H9 (cell line): Measurements from ENCODE around the gene TTLL1. TPM values are rescaled to one million over a fixed set of nuclear protein-coding genes. Genes with fewer than 3 reads are reported as not detected.

ENCODE experiments used
- DNase-seq: peaks from one replicate; pipeline ENCODE4 v3.0.0-alpha.2; 2017
- H2AFZ ChIP-seq: one replicate; pipeline ENCODE4 v1.6.1; 2013; ENCODE audit warnings: mild to moderate bottlenecking, low read length, control low read depth, moderate library complexity
- H2AK5ac ChIP-seq: 2 replicates; pipeline ENCODE4 v1.6.1; 2013; ENCODE audit warnings: low read length, control low read depth, mixed read lengths; ENCODE audit not compliant: insufficient read length
- H2BK120ac ChIP-seq: one replicate; pipeline ENCODE4 v1.6.1; 2013; ENCODE audit warnings: low read depth, mild to moderate bottlenecking, low read length, control low read depth, inconsistent platforms; ENCODE audit not compliant: poor library complexity, severe bottlenecking
- H2BK12ac ChIP-seq: 2 replicates; pipeline ENCODE4 v1.6.1; 2013; ENCODE audit warnings: low read length, control low read depth, mixed read lengths, low read depth; ENCODE audit not compliant: insufficient read length
- H2BK15ac ChIP-seq: 2 replicates; pipeline ENCODE4 v1.6.1; 2013; ENCODE audit warnings: low read depth, low read length, control low read depth
- H2BK20ac ChIP-seq: one replicate; pipeline ENCODE4 v1.6.1; 2013; ENCODE audit warnings: low read depth, mild to moderate bottlenecking, low read length, control low read depth, inconsistent platforms; ENCODE audit not compliant: poor library complexity, severe bottlenecking
- H2BK5ac ChIP-seq: 2 replicates; pipeline ENCODE4 v1.6.1; 2013; ENCODE audit warnings: low read length, control low read depth, mixed read lengths; ENCODE audit not compliant: insufficient read length
- H3K14ac ChIP-seq: 2 replicates; pipeline ENCODE4 v1.6.1; 2013; ENCODE audit warnings: low read length, control low read depth; ENCODE audit not compliant: insufficient read depth
- H3K18ac ChIP-seq: 2 replicates; pipeline ENCODE4 v1.6.1; 2013; ENCODE audit warnings: low read depth, mild to moderate bottlenecking, mixed read lengths, low read length, control low read depth; ENCODE audit not compliant: insufficient read length
- H3K23ac ChIP-seq: 2 replicates; pipeline ENCODE4 v1.6.1; 2013; ENCODE audit warnings: low read length, control low read depth, mixed read lengths, low read depth; ENCODE audit not compliant: insufficient read length
- H3K23me2 ChIP-seq: 2 replicates; pipeline ENCODE4 v1.6.1; 2013; ENCODE audit warnings: low read depth, mild to moderate bottlenecking, mixed read lengths, low read length, control low read depth; ENCODE audit not compliant: insufficient read length, poor library complexity, severe bottlenecking
- H3K27ac ChIP-seq: 2 replicates; pipeline ENCODE4 v1.5.1; 2013; ENCODE audit warnings: low read length, control low read depth, mixed read lengths, low read depth; ENCODE audit not compliant: insufficient read length
- H3K27me3 ChIP-seq: 2 replicates; pipeline ENCODE4 v1.6.1; 2013; ENCODE audit warnings: low read length, control low read depth, inconsistent platforms; ENCODE audit not compliant: insufficient read depth
- H3K4ac ChIP-seq: 2 replicates; pipeline ENCODE4 v1.6.1; 2013; ENCODE audit warnings: low read depth, mild to moderate bottlenecking, control low read depth, inconsistent platforms, low read length, moderate library complexity
- H3K4me1 ChIP-seq: 2 replicates; pipeline ENCODE4 v1.6.1; 2013; ENCODE audit warnings: low read length, control low read depth, inconsistent platforms; ENCODE audit not compliant: insufficient read depth
- H3K4me2 ChIP-seq: 2 replicates; pipeline ENCODE4 v1.6.1; 2013; ENCODE audit warnings: low read length, control low read depth, mixed read lengths; ENCODE audit not compliant: insufficient read length, insufficient read depth
- H3K56ac ChIP-seq: 2 replicates; pipeline ENCODE4 v1.6.1; 2013; ENCODE audit warnings: low read depth, mild to moderate bottlenecking, mixed read lengths, low read length, control low read depth; ENCODE audit not compliant: insufficient read length
- H3K79me1 ChIP-seq: 2 replicates; pipeline ENCODE4 v1.6.1; 2013; ENCODE audit warnings: low read depth, mild to moderate bottlenecking, moderate library complexity, low read length, control low read depth, inconsistent platforms; ENCODE audit not compliant: insufficient read depth, poor library complexity, severe bottlenecking
- H3K79me2 ChIP-seq: 2 replicates; pipeline ENCODE4 v1.6.1; 2013; ENCODE audit warnings: low read length, control low read depth, inconsistent platforms; ENCODE audit not compliant: insufficient read depth
- H3K9ac ChIP-seq: 2 replicates; pipeline ENCODE4 v1.6.1; 2013; ENCODE audit warnings: low read length, control low read depth, mixed read lengths; ENCODE audit not compliant: insufficient read length; ENCODE audit errors: extremely low read depth
- H3K9me3 ChIP-seq: one replicate; pipeline ENCODE4 v1.6.1; 2013; ENCODE audit warnings: low read depth, low read length, inconsistent platforms; ENCODE audit not compliant: control insufficient read depth
- H3T11ph ChIP-seq: one replicate; pipeline ENCODE4 v1.6.1; 2013; ENCODE audit warnings: mild to moderate bottlenecking, low read length, control low read depth, inconsistent platforms
- H4K20me1 ChIP-seq: one replicate; pipeline ENCODE4 v1.6.1; 2013; ENCODE audit not compliant: control insufficient read depth, insufficient read length, insufficient read depth
- H4K5ac ChIP-seq: 2 replicates; pipeline ENCODE4 v1.6.1; 2013; ENCODE audit warnings: low read depth, mild to moderate bottlenecking, mixed read lengths, low read length, control low read depth; ENCODE audit not compliant: insufficient read length
- H4K8ac ChIP-seq: replicated peaks from 2 replicates; pipeline ENCODE4 v1.6.1; 2013; ENCODE audit warnings: low read length, control low read depth, mixed read lengths, low read depth; ENCODE audit not compliant: insufficient read length
- H4K91ac ChIP-seq: 2 replicates; pipeline ENCODE4 v1.6.1; 2013; ENCODE audit warnings: low read depth, mild to moderate bottlenecking, moderate library complexity, mixed read lengths, low read length, control low read depth; ENCODE audit not compliant: insufficient read length
- H3K27ac Mint-ChIP-seq, 3 experiments: 2 replicates in 2 of 3; 3 replicates in 1 of 3; pipeline ENCODE4 v1.8.0; 2020 to 2021; ENCODE audit warnings: mixed read lengths in 3 of 3, mild to moderate bottlenecking in 1 of 3, moderate library complexity in 1 of 3
- H3K27me3 Mint-ChIP-seq: 2 replicates; pipeline ENCODE4 v1.8.0; 2021; ENCODE audit warnings: low read depth, mild to moderate bottlenecking, moderate library complexity, mixed read lengths
- H3K36me3 Mint-ChIP-seq, 3 experiments: 2 replicates in 2 of 3; 3 replicates in 1 of 3; pipeline ENCODE4 v1.8.0; 2020 to 2021; ENCODE audit warnings: low read depth in 3 of 3, mixed read lengths in 3 of 3; ENCODE audit not compliant: insufficient read depth in 1 of 3
- H3K4me1 Mint-ChIP-seq, 2 experiments: 2 replicates each; pipeline ENCODE4 v1.8.0; 2020; ENCODE audit warnings: mixed read lengths in 2 of 2
- H3K4me3 Mint-ChIP-seq, 2 experiments: 2 replicates in 1 of 2; 3 replicates in 1 of 2; pipeline ENCODE4 v1.8.0; 2020 to 2021; ENCODE audit warnings: mild to moderate bottlenecking in 2 of 2, mixed read lengths in 2 of 2, moderate library complexity in 1 of 2
- H3K9me3 Mint-ChIP-seq, 2 experiments: 2 replicates in 1 of 2; 3 replicates in 1 of 2; pipeline ENCODE4 v1.8.0; 2020; ENCODE audit warnings: mild to moderate bottlenecking in 2 of 2, mixed read lengths in 2 of 2, moderate library complexity in 1 of 2
- WGBS: extraction: QIAGEN DNeasy Blood & Tissue Kit; methylation state at CpG from one replicate; pipeline ENCODE4 v1.1.7; 2013; ENCODE audit warnings: missing lambda C conversion rate, low lambda C conversion rate, mixed read lengths; ENCODE audit not compliant: insufficient read length; ENCODE audit errors: extremely low coverage; 5-methylcytosine and 5-hydroxymethylcytosine counted together
- total RNA-seq: library from RNA; stranded (reverse); gene quantifications from 2 replicates; pipeline ENCODE4 v1.2.1, GENCODE V29; 2021
- TF ChIP-seq, protein P1 (sequence below): fragments of 200-600 bp; sonication (generic); conservative IDR thresholded peaks from 3 replicates; pipeline ENCODE4 v1.8.0; 2021; ENCODE audit warnings: antibody characterized with exemption, mild to moderate bottlenecking

Gene TTLL1
- total RNA-seq, 1 experiment from 2014 or later = 4.1 TPM

GRCh38 chr22:42994917-42995562, 94.2 kb downstream of the TTLL1 start:
- Histone ChIP-seq H2AFZ (no peak overlapping the region), H3K9ac (no peak overlapping the region), H3K4ac (no peak overlapping the region), H3K79me1 (peaks cover 8% of the 10 kb centered on the region), H3K56ac (no peak overlapping the region), H2BK120ac (no peak overlapping the region), H3T11ph (no peak overlapping the region), H3K4me2 (no peak overlapping the region), H3K23me2 (no peaks in the 10 kb centered on the region), H4K5ac (no peak overlapping the region), H3K79me2 (peaks cover 38% of the 10 kb centered on the region; the same call in 1 of the 2 replicates), H3K23ac (no peak overlapping the region), H3K14ac (no peak overlapping the region), H4K20me1 (no peaks in the 10 kb centered on the region), H3K27me3 (no peaks in the 10 kb centered on the region), H2BK20ac (no peak overlapping the region), H4K91ac (no peak overlapping the region), H2BK12ac (no peak overlapping the region), H3K27ac (no peak overlapping the region), H2BK5ac (no peak overlapping the region), H3K9me3 (no peaks in the 10 kb centered on the region), H3K4me1 (peaks cover 11% of the 10 kb centered on the region), H2AK5ac (no peak overlapping the region), H3K18ac (no peak overlapping the region), H2BK15ac (no peak overlapping the region), H4K8ac (no peak overlapping the region)
- DNase-seq = no peak
- H3K27me3 Mint-ChIP-seq = no peaks in the 10 kb centered on the region
- peaks cover 9 to 10% of the 10 kb centered on the region in 2 experiments for H3K9me3 Mint-ChIP-seq
- no peak overlapping the region for H3K4me3 Mint-ChIP-seq
- TF ChIP-seq, protein P1, sequence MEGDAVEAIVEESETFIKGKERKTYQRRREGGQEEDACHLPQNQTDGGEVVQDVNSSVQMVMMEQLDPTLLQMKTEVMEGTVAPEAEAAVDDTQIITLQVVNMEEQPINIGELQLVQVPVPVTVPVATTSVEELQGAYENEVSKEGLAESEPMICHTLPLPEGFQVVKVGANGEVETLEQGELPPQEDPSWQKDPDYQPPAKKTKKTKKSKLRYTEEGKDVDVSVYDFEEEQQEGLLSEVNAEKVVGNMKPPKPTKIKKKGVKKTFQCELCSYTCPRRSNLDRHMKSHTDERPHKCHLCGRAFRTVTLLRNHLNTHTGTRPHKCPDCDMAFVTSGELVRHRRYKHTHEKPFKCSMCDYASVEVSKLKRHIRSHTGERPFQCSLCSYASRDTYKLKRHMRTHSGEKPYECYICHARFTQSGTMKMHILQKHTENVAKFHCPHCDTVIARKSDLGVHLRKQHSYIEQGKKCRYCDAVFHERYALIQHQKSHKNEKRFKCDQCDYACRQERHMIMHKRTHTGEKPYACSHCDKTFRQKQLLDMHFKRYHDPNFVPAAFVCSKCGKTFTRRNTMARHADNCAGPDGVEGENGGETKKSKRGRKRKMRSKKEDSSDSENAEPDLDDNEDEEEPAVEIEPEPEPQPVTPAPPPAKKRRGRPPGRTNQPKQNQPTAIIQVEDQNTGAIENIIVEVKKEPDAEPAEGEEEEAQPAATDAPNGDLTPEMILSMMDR = no peak
- no CpG with 5 or more reads among the region's 9 CpGs for WGBS
- H3K27ac Mint-ChIP-seq = peak overlapping the region in 2 of 3 experiments; percentile 61 to 63; a peak in 3 of 7 replicates
- peaks cover 8 to 20% (median 13%) of the 10 kb centered on the region in 3 experiments for H3K36me3 Mint-ChIP-seq
- H3K4me1 Mint-ChIP-seq = peaks cover 27 to 32% of the 10 kb centered on the region in 2 experiments
